ENCODE results near the gene XRN1. TPM values are rescaled to one million over a fixed set of nuclear protein-coding genes. Genes with fewer than 3 reads are reported as not detected.

Gene XRN1
- total and polyA plus RNA-seq, 11 donors: 3.8 to 35.5 (median 17.3) TPM

- intact Hi-C loops (cut with DNase I): no loop called here
- Histone ChIP-seq H3K4me1 (no peaks in the 10 kb centered on the region), H3K27ac (no peak overlapping the region), H3K9me3 (no peaks in the 10 kb centered on the region), H3K36me3 (peaks cover 0 to 98% (median 94%) of the 10 kb centered on the region in 9 donors), H3K4me3 (no peak overlapping the region), H3K27me3 (no peaks in the 10 kb centered on the region)
- TF ChIP-seq, protein P1, sequence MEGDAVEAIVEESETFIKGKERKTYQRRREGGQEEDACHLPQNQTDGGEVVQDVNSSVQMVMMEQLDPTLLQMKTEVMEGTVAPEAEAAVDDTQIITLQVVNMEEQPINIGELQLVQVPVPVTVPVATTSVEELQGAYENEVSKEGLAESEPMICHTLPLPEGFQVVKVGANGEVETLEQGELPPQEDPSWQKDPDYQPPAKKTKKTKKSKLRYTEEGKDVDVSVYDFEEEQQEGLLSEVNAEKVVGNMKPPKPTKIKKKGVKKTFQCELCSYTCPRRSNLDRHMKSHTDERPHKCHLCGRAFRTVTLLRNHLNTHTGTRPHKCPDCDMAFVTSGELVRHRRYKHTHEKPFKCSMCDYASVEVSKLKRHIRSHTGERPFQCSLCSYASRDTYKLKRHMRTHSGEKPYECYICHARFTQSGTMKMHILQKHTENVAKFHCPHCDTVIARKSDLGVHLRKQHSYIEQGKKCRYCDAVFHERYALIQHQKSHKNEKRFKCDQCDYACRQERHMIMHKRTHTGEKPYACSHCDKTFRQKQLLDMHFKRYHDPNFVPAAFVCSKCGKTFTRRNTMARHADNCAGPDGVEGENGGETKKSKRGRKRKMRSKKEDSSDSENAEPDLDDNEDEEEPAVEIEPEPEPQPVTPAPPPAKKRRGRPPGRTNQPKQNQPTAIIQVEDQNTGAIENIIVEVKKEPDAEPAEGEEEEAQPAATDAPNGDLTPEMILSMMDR (IDR thresholded peaks at IDR 0.05): no peak
- no peak for TF ChIP-seq POLR2A (IDR thresholded peaks at IDR 0.05)
- WGBS, 4 donors: 93 to 98% (median 98%) methylated on average over 5 of the region's 5 CpGs
- DNase-seq (no peak), ATAC-seq (no peak)
These were observed 41.9 kb upstream of the XRN1 start for GRCh38 chr3:142489572-142490323.

GRCh38 chr3:142484912-142485435 lies 37.1 kb upstream of the XRN1 start:
- H3K36me3 ChIP-seq: peaks cover 0 to 92% (median 66%) of the 10 kb centered on the region in 9 donors
- no peak overlapping the region for H3K4me3 ChIP-seq
- WGBS, 4 donors: 95 to 99% (median 96%) methylated on average over 4 of the region's 4 CpGs
- intact Hi-C loops (cut with DNase I): no loop called here
- TF ChIP-seq POLR2A (IDR thresholded peaks at IDR 0.05): no peak
- TF ChIP-seq, protein P1 (IDR thresholded peaks at IDR 0.05): no peak
- no peaks in the 10 kb centered on the region for H3K27me3 ChIP-seq
- H3K4me1 ChIP-seq: no peaks in the 10 kb centered on the region
- peaks cover 0 to 20% (median 12%) of the 10 kb centered on the region in 12 donors for H3K9me3 ChIP-seq
- DNase-seq (no peak), ATAC-seq (no peak)
- H3K27ac ChIP-seq: no peak overlapping the region

DNA sequence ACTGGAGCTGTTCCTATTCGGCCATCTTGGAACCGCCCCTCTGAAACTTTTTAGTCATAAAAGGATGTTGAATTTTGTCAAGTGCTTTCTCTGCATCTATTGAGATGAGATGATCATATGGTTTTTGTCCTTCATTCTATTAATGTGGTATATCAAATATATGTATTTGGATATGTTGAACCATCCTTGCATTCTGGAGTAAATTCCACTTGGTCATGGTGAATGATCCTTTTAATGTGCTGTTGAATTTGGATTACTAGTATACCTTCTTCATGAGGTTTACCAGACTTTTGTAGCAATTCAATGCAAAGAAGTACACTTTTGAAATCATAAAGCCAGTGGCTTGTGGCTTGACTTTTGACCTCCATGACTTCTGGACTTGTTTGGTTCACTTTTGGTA lies 33.4 kb upstream of the XRN1 start:
- Histone ChIP-seq H3K27me3 (no peaks in the 10 kb centered on the region), H3K4me3 (no peak overlapping the region), H3K36me3 (peaks cover 0 to 59% (median 33%) of the 10 kb centered on the region in 9 donors), H3K27ac (no peak overlapping the region), H3K9me3 (peaks cover 0 to 29% (median 12%) of the 10 kb centered on the region in 12 donors), H3K4me1 (no peaks in the 10 kb centered on the region)
- TF ChIP-seq POLR2A (IDR thresholded peaks at IDR 0.05): no peak
- TF ChIP-seq, protein P1 (IDR thresholded peaks at IDR 0.05): no peak
- WGBS, 4 donors: 97 to 100% (median 99%) methylated on average over 2 of the region's 2 CpGs
- intact Hi-C loops (cut with DNase I): no loop called here
- ATAC-seq (no peak), DNase-seq (no peak)

GRCh38 chr3:142470826-142471225 lies 23.0 kb upstream of the XRN1 start:
- no peak for TF ChIP-seq POLR2A (IDR thresholded peaks at IDR 0.05)
- TF ChIP-seq, protein P1 (IDR thresholded peaks at IDR 0.05): no peak
- no peaks in the 10 kb centered on the region for H3K27me3 ChIP-seq
- WGBS, 4 donors: 93 to 99% (median 95%) methylated on average over 4 of the region's 4 CpGs
- no peaks in the 10 kb centered on the region for H3K4me1 ChIP-seq
- peaks cover 0 to 20% (median 3%) of the 10 kb centered on the region in 12 donors for H3K9me3 ChIP-seq
- ATAC-seq (no peak), DNase-seq (no peak)
- no peak overlapping the region for H3K4me3 ChIP-seq
- intact Hi-C loops (cut with DNase I): no loop called here
- H3K36me3 ChIP-seq: peaks cover 0 to 26% (median 10%) of the 10 kb centered on the region in 9 donors
- H3K27ac ChIP-seq: no peak overlapping the region

All from heart left ventricle (tissue), 16 donors.